DOHH2 (cell line): ENCODE results near the gene CELF1.
"Not testable (repeated sequence)": the region's sequence is repeated elsewhere in the genome, so short reads cannot be mapped to it uniquely, and the experiment has no call there.

Experiments used
- H3F3A ChIP-seq: fragments of 200-600 bp; sonication (generic), shearing (Covaris generic); 2 replicates; pipeline ENCODE4 v1.6.0; 2016; ENCODE audit warnings: antibody characterized with exemption, mild to moderate bottlenecking; ENCODE audit not compliant: control insufficient read depth, insufficient read depth
- H3K27ac ChIP-seq: fragments of 200-600 bp; sonication (generic); 2 replicates; pipeline ENCODE4 v1.5.1; 2014; ENCODE audit warnings: low read depth, mild to moderate bottlenecking, low read length, moderate library complexity
- H3K27me3 ChIP-seq: fragments of 200-600 bp; sonication (generic); 2 replicates; pipeline ENCODE4 v1.6.1; 2014; ENCODE audit warnings: mild to moderate bottlenecking, low read length, mixed read lengths; ENCODE audit not compliant: control insufficient read depth
- H3K36me3 ChIP-seq: fragments of 200-600 bp; sonication (generic); 2 replicates; pipeline ENCODE4 v1.6.1; 2014; ENCODE audit warnings: mild to moderate bottlenecking, low read length, moderate library complexity, mixed read lengths; ENCODE audit not compliant: control insufficient read depth
- H3K4me1 ChIP-seq: fragments of 200-600 bp; sonication (generic); 2 replicates; pipeline ENCODE4 v1.6.1; 2014; ENCODE audit warnings: mild to moderate bottlenecking, low read length, mixed read lengths; ENCODE audit not compliant: control insufficient read depth
- H3K4me2 ChIP-seq: fragments of 200-600 bp; sonication (generic); 2 replicates; pipeline ENCODE4 v1.6.0; 2014; ENCODE audit warnings: mild to moderate bottlenecking, low read length, moderate library complexity
- H3K4me3 ChIP-seq: fragments of 200-600 bp; sonication (generic); 2 replicates; pipeline ENCODE4 v1.5.1; 2014; ENCODE audit warnings: mild to moderate bottlenecking, low read length, mixed read lengths
- H3K79me2 ChIP-seq: fragments of 200-600 bp; sonication (generic); 2 replicates; pipeline ENCODE4 v1.6.1; 2014; ENCODE audit warnings: mild to moderate bottlenecking, low read length, mixed read lengths; ENCODE audit not compliant: control insufficient read depth
- H3K9me2 ChIP-seq: fragments of 200-600 bp; sonication (generic); replicated peaks from 2 replicates; pipeline ENCODE4 v1.6.1; 2014; ENCODE audit warnings: mild to moderate bottlenecking, low read length, mixed read lengths; ENCODE audit not compliant: control insufficient read depth
- H3K9me3 ChIP-seq: fragments of 200-600 bp; sonication (generic); 2 replicates; pipeline ENCODE4 v1.6.1; 2014; ENCODE audit warnings: antibody characterized with exemption, low read length, mixed read lengths; ENCODE audit not compliant: control insufficient read depth, insufficient read depth
- H4K20me1 ChIP-seq: fragments of 200-600 bp; sonication (generic); 2 replicates; pipeline ENCODE4 v1.6.0; 2014; ENCODE audit warnings: low read depth, mild to moderate bottlenecking, antibody characterized with exemption, low read length, moderate library complexity; ENCODE audit not compliant: control insufficient read depth, insufficient read depth
- CTCF ChIP-seq: fragments of 200-600 bp; sonication (generic); IDR thresholded peaks from one replicate; pipeline ENCODE4 v1.5.1; 2014; ENCODE audit warnings: antibody characterized with exemption, mild to moderate bottlenecking, low read depth, low read length; ENCODE audit not compliant: poor library complexity, severe bottlenecking
- EZH2phosphoT487 ChIP-seq: fragments of 200-600 bp; sonication (generic); IDR thresholded peaks from 2 replicates; pipeline ENCODE4 v1.6.1; 2017; ENCODE audit warnings: borderline replicate concordance, mild to moderate bottlenecking, antibody characterized with exemption, low read length, moderate library complexity, mixed read lengths

CELF1 gene

GRCh38 chr11:47560426-47560825 is 7.5 kb upstream of the CELF1 start:
- Histone ChIP-seq H3K4me3 (no peak overlapping the region), H4K20me1 (no peaks in the 10 kb centered on the region), H3K79me2 (peaks cover 12% of the 10 kb centered on the region), H3K9me3 (no peaks in the 10 kb centered on the region), H3K27me3 (no peaks in the 10 kb centered on the region), H3K9me2 (no peaks in the 10 kb centered on the region), H3K4me2 (no peak overlapping the region), H3F3A (0 out of 2 replicates have a peak, but pooled peaks cover 4% of the 10 kb centered on the region), H3K4me1 (peaks cover 14% of the 10 kb centered on the region), H3K27ac (no peak overlapping the region), H3K36me3 (no peaks in the 10 kb centered on the region)
- TF ChIP-seq EZH2phosphoT487 (no peak), CTCF (no peak)

GRCh38 chr11:47558695-47559094 is 5.8 kb upstream of the CELF1 start:
- no peak overlapping the region for H3K27ac ChIP-seq
- TF ChIP-seq CTCF (no peak), EZH2phosphoT487 (no peak)
- no peaks in the 10 kb centered on the region for H3K9me3 ChIP-seq
- no peak overlapping the region for H3K4me3 ChIP-seq
- H3F3A ChIP-seq = peaks cover 9% of the 10 kb centered on the region; the same call in 1 of the 2 replicates
- H4K20me1 ChIP-seq = no peaks in the 10 kb centered on the region
- no peak overlapping the region for H3K4me2 ChIP-seq
- no peaks in the 10 kb centered on the region for H3K79me2 ChIP-seq
- peaks cover 9% of the 10 kb centered on the region for H3K4me1 ChIP-seq
- no peaks in the 10 kb centered on the region for H3K9me2 ChIP-seq
- H3K27me3 ChIP-seq = no peaks in the 10 kb centered on the region
- H3K36me3 ChIP-seq = no peaks in the 10 kb centered on the region

- H3K9me3 ChIP-seq, H3K27ac ChIP-seq, H3K4me2 ChIP-seq, H3K9me2 ChIP-seq, H4K20me1 ChIP-seq, H3K27me3 ChIP-seq, H3F3A ChIP-seq, H3K4me3 ChIP-seq, H3K36me3 ChIP-seq: not testable (repeated sequence)
- peaks cover 14% of the 10 kb centered on the region for H3K79me2 ChIP-seq
- peaks cover 14% of the 10 kb centered on the region for H3K4me1 ChIP-seq
These were observed 4.1 kb upstream of the CELF1 start for GRCh38 chr11:47557004-47557403.

- H3K9me2 ChIP-seq = no peaks in the 10 kb centered on the region
- H3K27me3 ChIP-seq = no peaks in the 10 kb centered on the region
- no peak for TF ChIP-seq EZH2phosphoT487
- peak; percentile 13 for TF ChIP-seq CTCF
- H3K79me2 ChIP-seq = peaks cover 51% of the 10 kb centered on the region
- no peak overlapping the region for H3K27ac ChIP-seq
- peaks cover 20% of the 10 kb centered on the region for H4K20me1 ChIP-seq
- peaks cover 39% of the 10 kb centered on the region for H3K36me3 ChIP-seq
- H3K4me2 ChIP-seq = peak overlapping the region; percentile 100
- peaks cover 11% of the 10 kb centered on the region; the same call in 1 of the 2 replicates for H3F3A ChIP-seq
- H3K9me3 ChIP-seq = no peaks in the 10 kb centered on the region
- peaks cover 26% of the 10 kb centered on the region for H3K4me1 ChIP-seq
- peak overlapping the region; percentile 94 for H3K4me3 ChIP-seq
These were observed 443 bp upstream of the CELF1 start for GRCh38 chr11:47553406-47553743.
